Mesenchymal stem cell (in vitro differentiated cells and primary cell): ENCODE results near the gene PARP2.

Experiments
- DNase-seq: peaks from one replicate; pipeline ENCODE4 v3.0.0-alpha.2; 2013
- H2AFZ ChIP-seq: one replicate; pipeline ENCODE4 v1.6.1; 2013; ENCODE audit warnings: low read depth, mild to moderate bottlenecking, control low read depth, inconsistent platforms, low read length, moderate library complexity
- H2AK5ac ChIP-seq: 2 replicates; pipeline ENCODE4 v1.6.1; 2013; ENCODE audit warnings: low read length, moderate library complexity, mild to moderate bottlenecking, inconsistent platforms; ENCODE audit not compliant: severe bottlenecking
- H2BK120ac ChIP-seq: one replicate; pipeline ENCODE4 v1.6.1; 2013; ENCODE audit warnings: low read depth, mild to moderate bottlenecking, inconsistent platforms, low read length, moderate library complexity
- H2BK12ac ChIP-seq, 2 experiments: one replicate each; pipeline ENCODE4 v1.6.1; 2013; ENCODE audit warnings: inconsistent platforms in 2 of 2, low read length in 2 of 2, mild to moderate bottlenecking in 2 of 2, moderate library complexity in 2 of 2, control low read depth in 1 of 2
- H2BK15ac ChIP-seq: one replicate; pipeline ENCODE4 v1.6.1; 2013; ENCODE audit warnings: mild to moderate bottlenecking, low read depth, inconsistent platforms; ENCODE audit not compliant: poor library complexity, severe bottlenecking
- H2BK5ac ChIP-seq: 2 replicates; pipeline ENCODE4 v1.6.1; 2013; ENCODE audit warnings: low read depth, mild to moderate bottlenecking, low read length, control low read depth, inconsistent platforms; ENCODE audit not compliant: poor library complexity, severe bottlenecking
- H3K14ac ChIP-seq, 2 experiments: one replicate each; pipeline ENCODE4 v1.6.1; 2013; ENCODE audit warnings: inconsistent platforms in 2 of 2, low read length in 2 of 2, control low read depth in 1 of 2, mild to moderate bottlenecking in 1 of 2, moderate library complexity in 1 of 2
- H3K18ac ChIP-seq, 2 experiments: one replicate each; pipeline ENCODE4 v1.6.1; 2013; ENCODE audit warnings: inconsistent platforms in 2 of 2, low read length in 2 of 2, control low read depth in 1 of 2, low read depth in 1 of 2, mild to moderate bottlenecking in 1 of 2
- H3K23ac ChIP-seq, 2 experiments: one replicate each; pipeline ENCODE4 v1.6.1; 2013; ENCODE audit warnings: inconsistent platforms in 2 of 2, low read length in 2 of 2, mild to moderate bottlenecking in 2 of 2, moderate library complexity in 2 of 2, control low read depth in 1 of 2
- H3K27ac ChIP-seq: 2 replicates; pipeline ENCODE4 v1.5.1; 2013; ENCODE audit warnings: mild to moderate bottlenecking, moderate library complexity, low read length, control low read depth, inconsistent platforms; ENCODE audit not compliant: poor library complexity, severe bottlenecking
- H3K27me3 ChIP-seq, 2 experiments: 2 replicates each; pipeline versions ENCODE4 v1.6.1 to v1.7.0; 2013; ENCODE audit warnings: low read length in 2 of 2, mild to moderate bottlenecking in 2 of 2, moderate library complexity in 2 of 2, control low read depth in 1 of 2, inconsistent platforms in 1 of 2; ENCODE audit not compliant: control insufficient read depth in 1 of 2, insufficient read depth in 1 of 2
- H3K36me3 ChIP-seq, 2 experiments: 2 replicates each; pipeline versions ENCODE4 v1.6.1 to v1.7.0; 2013; ENCODE audit warnings: low read length in 2 of 2, control low read depth in 1 of 2, inconsistent platforms in 1 of 2, low read depth in 1 of 2, mild to moderate bottlenecking in 1 of 2; ENCODE audit not compliant: insufficient read depth in 2 of 2, control insufficient read depth in 1 of 2
- H3K4ac ChIP-seq, 2 experiments: one replicate each; pipeline ENCODE4 v1.6.1; 2013; ENCODE audit warnings: inconsistent platforms in 2 of 2, low read length in 2 of 2, mild to moderate bottlenecking in 2 of 2, moderate library complexity in 2 of 2, control low read depth in 1 of 2, low read depth in 1 of 2
- H3K4me1 ChIP-seq: 2 replicates; pipeline ENCODE4 v1.6.1; 2013; ENCODE audit warnings: low read depth, low read length, control low read depth; ENCODE audit not compliant: control insufficient read depth, insufficient read depth
- H3K4me2 ChIP-seq: 2 replicates; pipeline ENCODE4 v1.6.1; 2013; ENCODE audit warnings: low read length, mild to moderate bottlenecking, inconsistent platforms; ENCODE audit not compliant: poor library complexity, severe bottlenecking
- H3K4me3 ChIP-seq, 2 experiments: 2 replicates each; pipeline versions ENCODE4 v1.5.1 to v1.7.0; 2013; ENCODE audit warnings: low read length in 2 of 2, mild to moderate bottlenecking in 2 of 2, control low read depth in 1 of 2, low read depth in 1 of 2; ENCODE audit not compliant: insufficient read depth in 1 of 2
- H3K79me1 ChIP-seq: replicated peaks from 2 replicates; pipeline ENCODE4 v1.6.1; 2013; ENCODE audit warnings: mild to moderate bottlenecking, control low read depth, low read length, inconsistent platforms; ENCODE audit not compliant: poor library complexity, severe bottlenecking
- H3K9ac ChIP-seq: 2 replicates; pipeline ENCODE4 v1.7.0; 2013; ENCODE audit warnings: mild to moderate bottlenecking, low read length, moderate library complexity
- H3K9me3 ChIP-seq: 2 replicates; pipeline ENCODE4 v1.7.0; 2013; ENCODE audit warnings: mild to moderate bottlenecking, low read length; ENCODE audit not compliant: control insufficient read depth
- H4K8ac ChIP-seq: one replicate; pipeline ENCODE4 v1.6.1; 2013; ENCODE audit warnings: inconsistent platforms, mild to moderate bottlenecking, low read length, moderate library complexity
- H4K91ac ChIP-seq: one replicate; pipeline ENCODE4 v1.6.1; 2013; ENCODE audit warnings: mild to moderate bottlenecking, low read length, inconsistent platforms
- WGBS: methylation state at CpG from one replicate; pipeline ENCODE4 v1.1.7; 2013; ENCODE audit warnings: mixed read lengths; 5-methylcytosine and 5-hydroxymethylcytosine counted together

The PARP2 gene

GRCh38 chr14:20302042-20302755, 41.2 kb upstream of the PARP2 start:
- no peak overlapping the region for H2BK12ac ChIP-seq
- peaks cover 16% of the 10 kb centered on the region for H3K79me1 ChIP-seq
- no peak overlapping the region for H2BK120ac ChIP-seq
- H3K18ac ChIP-seq, result no peak overlapping the region
- H2BK5ac ChIP-seq, result no peak overlapping the region
- no peaks in the 10 kb centered on the region for H3K27me3 ChIP-seq
- no peaks in the 10 kb centered on the region for H3K4me1 ChIP-seq
- H3K9me3 ChIP-seq, result no peaks in the 10 kb centered on the region
- no peak overlapping the region for H4K91ac ChIP-seq
- H3K4ac ChIP-seq, result no peak overlapping the region
- H3K36me3 ChIP-seq, result peaks cover 18 to 46% of the 10 kb centered on the region in 2 experiments
- no peak overlapping the region for H2BK15ac ChIP-seq
- no peak overlapping the region for H3K4me2 ChIP-seq
- no peak overlapping the region for H3K27ac ChIP-seq
- H3K9ac ChIP-seq, result peak overlapping the region; percentile 14
- no peak overlapping the region for H2AK5ac ChIP-seq
- no peak overlapping the region for H3K4me3 ChIP-seq
- no peak overlapping the region for H2AFZ ChIP-seq
- no peak overlapping the region for H3K14ac ChIP-seq
- no peak overlapping the region for H4K8ac ChIP-seq
- peak; percentile 50 for DNase-seq
- no peak overlapping the region for H3K23ac ChIP-seq
- WGBS, result 75% methylated on average over 1 of the region's 1 CpG

DNA sequence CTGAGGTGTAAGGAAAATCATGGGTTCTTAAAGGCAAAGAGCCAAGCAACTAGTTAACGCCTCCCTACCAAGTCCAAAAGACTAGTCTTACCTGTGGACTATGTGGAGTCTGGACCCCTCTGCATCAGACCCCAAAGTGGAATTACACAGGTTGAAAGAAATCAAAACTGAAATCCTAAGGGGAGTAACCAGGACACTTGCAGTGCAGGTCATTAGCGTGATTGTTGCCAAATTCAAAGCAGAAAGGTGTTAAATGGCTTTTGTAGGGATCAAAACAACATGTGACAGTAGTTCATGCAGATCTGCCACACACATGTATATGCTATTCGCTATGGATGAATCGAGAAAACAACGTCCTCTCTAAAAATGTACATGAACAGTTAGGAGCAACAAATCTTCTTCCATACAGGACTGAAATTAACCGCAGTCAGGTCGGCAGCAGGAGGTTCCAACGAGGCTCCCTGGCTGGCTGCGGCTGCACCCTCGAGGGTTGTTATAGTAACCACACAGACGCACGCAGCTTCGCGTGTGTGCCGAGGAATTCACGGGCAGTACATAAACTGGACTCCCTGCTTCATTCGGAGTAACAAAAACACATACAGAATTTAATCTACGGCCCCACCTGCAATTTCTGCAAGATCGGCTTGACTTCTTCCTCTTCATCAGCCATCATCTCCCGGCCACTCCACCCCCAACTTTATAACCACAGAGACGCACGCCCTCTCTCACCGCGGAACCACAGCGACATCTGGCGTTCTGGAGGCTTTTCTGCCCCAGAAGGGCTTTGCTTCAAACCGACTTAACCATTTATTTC, 38.0 kb upstream of the PARP2 start, which contains the start of gene TTC5:
Gene TTC5, minus strand, starts transcription at position 687 of the 814 bp plus-strand sequence. Its CDS starts 14 bp downstream, at position 673.
- Histone ChIP-seq H3K18ac (no peak within 1 kb of the TSS), H3K4me2 (peak within 1 kb of the TSS; percentile 86), H2BK120ac (no peak within 1 kb of the TSS), H3K27me3 (no peaks in the 10 kb centered on the region), H2AFZ (peak within 1 kb of the TSS; percentile 79), H3K79me1 (peaks cover 14% of the 10 kb centered on the region), H3K23ac (no peak within 1 kb of the TSS), H2BK15ac (no peak within 1 kb of the TSS), H2AK5ac (no peak within 1 kb of the TSS), H2BK12ac (peak within 1 kb of the TSS in 1 of 2 experiments; percentile 49), H2BK5ac (no peak within 1 kb of the TSS), H3K14ac (peak within 1 kb of the TSS in 1 of 2 experiments; percentile 44), H3K36me3 (peaks cover 2 to 16% of the 10 kb centered on the region in 2 experiments), H3K4me1 (no peaks in the 10 kb centered on the region), H3K4ac (peak within 1 kb of the TSS in 1 of 2 experiments; percentile 17), H3K9ac (peak within 1 kb of the TSS; percentile 93), H4K8ac (peak within 1 kb of the TSS; percentile 41), H4K91ac (no peak within 1 kb of the TSS), H3K9me3 (no peaks in the 10 kb centered on the region), H3K4me3 (peak within 1 kb of the TSS; percentile 73 to 91), H3K27ac (no peak within 1 kb of the TSS)
- peak; percentile 93 for DNase-seq
- WGBS, result 2% methylated on average over 27 of the region's 27 CpGs

GRCh38 chr14:20306079-20306423, 37.4 kb upstream of the PARP2 start:
- H3K14ac ChIP-seq, result no peak overlapping the region
- H4K8ac ChIP-seq, result no peak overlapping the region
- no peaks in the 10 kb centered on the region for H3K9me3 ChIP-seq
- WGBS, result no CpG with 5 or more reads among the region's 1 CpG
- H3K27me3 ChIP-seq, result no peaks in the 10 kb centered on the region
- no peaks in the 10 kb centered on the region for H3K4me1 ChIP-seq
- peak overlapping the region; percentile 93 for H3K9ac ChIP-seq
- H2BK120ac ChIP-seq, result no peak overlapping the region
- H2AK5ac ChIP-seq, result no peak overlapping the region
- no peak overlapping the region for H3K18ac ChIP-seq
- H3K4me3 ChIP-seq, result no peak overlapping the region
- H3K4me2 ChIP-seq, result no peak overlapping the region
- no peak overlapping the region for H4K91ac ChIP-seq
- H3K4ac ChIP-seq, result no peak overlapping the region
- H2BK12ac ChIP-seq, result no peak overlapping the region
- no peak overlapping the region for H3K23ac ChIP-seq
- no peak overlapping the region for H3K27ac ChIP-seq
- H2BK15ac ChIP-seq, result no peak overlapping the region
- peaks cover 14% of the 10 kb centered on the region for H3K79me1 ChIP-seq
- H2BK5ac ChIP-seq, result no peak overlapping the region
- peaks cover 0 to 10% of the 10 kb centered on the region in 2 experiments for H3K36me3 ChIP-seq
- no peak for DNase-seq
- H2AFZ ChIP-seq, result no peak overlapping the region

- Histone ChIP-seq H3K79me1 (peaks cover 13% of the 10 kb centered on the region), H2AFZ (no peak overlapping the region), H2BK15ac (no peak overlapping the region), H3K4ac (no peak overlapping the region), H3K18ac (no peak overlapping the region), H3K36me3 (peaks cover 28 to 65% of the 10 kb centered on the region in 2 experiments), H2BK120ac (no peak overlapping the region), H3K27ac (no peak overlapping the region), H2AK5ac (no peak overlapping the region), H3K14ac (no peak overlapping the region), H3K9ac (no peak overlapping the region), H3K4me3 (no peak overlapping the region), H2BK5ac (no peak overlapping the region), H3K23ac (no peak overlapping the region), H4K8ac (no peak overlapping the region), H3K4me2 (no peak overlapping the region), H4K91ac (no peak overlapping the region), H3K9me3 (no peaks in the 10 kb centered on the region), H2BK12ac (no peak overlapping the region), H3K4me1 (no peaks in the 10 kb centered on the region), H3K27me3 (no peaks in the 10 kb centered on the region)
- DNase-seq, result no peak
- 100% methylated on average over 2 of the region's 2 CpGs for WGBS
Measured at GRCh38 chr14:20314026-20314425, 29.4 kb upstream of the PARP2 start.
